ENCODE data around the gene TAS1R1.

DNA sequence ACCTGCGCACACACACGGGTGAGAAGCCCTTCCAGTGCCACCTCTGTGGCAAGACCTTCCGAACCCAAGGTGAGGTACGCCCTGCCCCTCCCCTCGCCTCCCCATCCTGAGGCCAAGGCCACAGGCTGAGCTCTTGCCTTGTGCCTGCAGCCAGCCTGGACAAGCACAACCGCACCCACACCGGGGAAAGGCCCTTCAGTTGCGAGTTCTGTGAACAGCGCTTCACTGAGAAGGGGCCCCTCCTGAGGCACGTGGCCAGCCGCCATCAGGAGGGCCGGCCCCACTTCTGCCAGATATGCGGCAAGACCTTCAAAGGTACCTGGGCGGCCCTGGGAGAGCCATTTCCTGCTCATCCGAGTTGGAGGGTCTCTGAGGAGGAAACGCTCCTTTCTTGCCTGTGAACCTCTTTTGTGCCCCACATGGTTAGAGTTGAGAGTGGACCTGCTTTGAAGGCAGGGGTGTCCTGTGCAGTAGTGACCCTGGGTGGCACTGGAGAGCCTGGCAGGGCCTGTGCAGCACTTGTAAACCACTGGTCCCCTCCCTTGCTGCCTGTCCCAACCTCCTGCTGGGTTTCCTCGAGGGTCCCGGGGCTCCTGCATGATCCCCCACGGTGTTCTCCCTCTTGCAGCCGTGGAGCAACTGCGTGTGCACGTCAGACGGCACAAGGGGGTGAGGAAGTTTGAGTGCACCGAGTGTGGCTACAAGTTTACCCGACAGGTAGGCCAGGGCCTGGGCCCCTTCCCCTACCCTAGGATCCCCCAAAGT lies 33.2 kb downstream of the TAS1R1 start:
- no peak for TF ChIP-seq CTCF (IDR thresholded peaks at IDR 0.05)
- no peak for TF ChIP-seq POLR2A (IDR thresholded peaks at IDR 0.05)
